ENCODE measurements around the gene CECR2.

Gene CECR2

DNA sequence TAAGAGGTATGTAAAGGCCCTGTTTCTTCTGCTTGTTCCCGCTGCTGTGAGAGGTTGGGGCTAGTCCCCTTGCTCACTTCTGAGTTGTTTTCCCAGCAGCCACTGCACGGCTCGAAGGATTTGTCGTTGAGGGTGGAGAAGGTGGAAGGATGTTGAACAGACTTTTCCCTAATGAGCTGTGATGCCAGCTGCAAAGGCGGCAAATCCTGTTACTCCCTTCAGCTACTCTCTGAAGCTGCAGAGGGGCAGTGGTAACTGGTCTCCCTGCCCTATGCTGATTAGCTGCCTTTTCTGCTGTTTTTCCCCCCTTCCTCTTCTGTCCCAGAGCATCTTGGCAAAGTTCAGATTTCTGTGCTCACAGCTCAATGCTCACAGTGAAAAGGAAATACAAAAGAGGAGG, 103.7 kb downstream of the CECR2 start:
- Histone ChIP-seq H3K4me1 (ENCODE audit: control insufficient read depth in 2 of 2, insufficient read depth in 2 of 2, low read length in 2 of 2) (no peaks in the 10 kb centered on the region), H3K9me3 (ENCODE audit: control insufficient read depth in 2 of 2, low read length in 2 of 2) (no peaks in the 10 kb centered on the region), H3K36me3 (ENCODE audit: control insufficient read depth in 2 of 2, insufficient read depth in 2 of 2, low read length in 2 of 2) (no peaks in the 10 kb centered on the region), H3K27me3 (ENCODE audit: control insufficient read depth in 2 of 2, insufficient read depth in 2 of 2, low read length in 2 of 2) (peaks cover 5 to 7% of the 10 kb centered on the region in 2 donors), H3K9ac (ENCODE audit: low read depth in 1 of 2, low read length in 2 of 2) (no peak overlapping the region), H3K4me3 (ENCODE audit: low read length in 2 of 2) (no peak overlapping the region), H3K27ac (ENCODE audit: low read depth in 2 of 2, low read length in 2 of 2) (no peak overlapping the region)

DNA sequence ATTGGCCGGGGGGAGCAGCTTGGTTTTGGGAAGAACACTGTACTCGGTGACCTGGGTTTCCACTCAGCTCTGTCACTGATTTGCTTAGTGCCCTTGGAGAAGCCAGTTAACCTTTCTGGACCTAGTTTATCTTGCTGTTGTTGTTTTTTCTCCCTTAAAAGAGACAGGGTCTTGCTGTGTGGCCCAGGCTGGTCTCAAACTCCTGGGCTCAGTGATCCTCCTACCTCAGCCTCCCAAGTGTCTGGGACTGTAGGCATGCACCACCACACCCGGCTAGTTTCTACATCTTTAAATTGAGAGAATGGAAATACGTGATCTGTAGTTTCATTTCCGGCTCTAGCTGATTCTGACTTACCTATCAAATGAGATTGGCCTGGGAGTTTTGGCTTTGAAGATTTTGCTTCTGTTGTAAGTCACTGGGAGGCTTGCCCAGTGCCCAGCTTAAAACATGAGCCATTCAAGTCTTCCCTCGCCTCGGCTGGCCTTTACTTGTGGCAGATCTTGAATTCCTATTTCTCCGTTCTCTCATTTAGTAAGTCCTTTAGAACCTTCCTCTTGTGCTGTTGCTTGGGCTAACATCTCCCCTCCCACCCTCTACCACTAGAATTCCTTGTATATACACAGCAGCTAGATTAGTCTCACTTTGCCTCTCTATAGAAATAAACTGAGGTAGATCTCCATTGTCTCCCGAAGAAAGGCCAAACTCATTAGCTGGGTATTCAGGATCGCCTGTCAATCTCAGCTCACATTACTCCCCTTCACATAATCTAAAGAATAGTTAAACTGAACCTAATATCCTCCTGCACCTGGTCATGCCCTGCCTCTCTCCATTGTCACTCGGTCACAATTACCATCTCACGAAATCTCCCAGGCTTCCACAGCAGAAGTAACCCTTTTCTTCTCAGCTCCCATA, 106.3 kb downstream of the CECR2 start:
- H3K4me1 ChIP-seq (ENCODE audit: control insufficient read depth in 2 of 2, insufficient read depth in 2 of 2, low read length in 2 of 2) = no peaks in the 10 kb centered on the region
- no peak overlapping the region for H3K4me3 ChIP-seq (ENCODE audit: low read length in 2 of 2)
- H3K9me3 ChIP-seq (ENCODE audit: control insufficient read depth in 2 of 2, low read length in 2 of 2) = no peaks in the 10 kb centered on the region
- no peak overlapping the region for H3K9ac ChIP-seq (ENCODE audit: low read depth in 1 of 2, low read length in 2 of 2)
- no peak overlapping the region for H3K27ac ChIP-seq (ENCODE audit: low read depth in 2 of 2, low read length in 2 of 2)
- peaks cover 5 to 7% of the 10 kb centered on the region in 2 donors for H3K27me3 ChIP-seq (ENCODE audit: control insufficient read depth in 2 of 2, insufficient read depth in 2 of 2, low read length in 2 of 2)
- no peaks in the 10 kb centered on the region for H3K36me3 ChIP-seq (ENCODE audit: control insufficient read depth in 2 of 2, insufficient read depth in 2 of 2, low read length in 2 of 2)

DNA sequence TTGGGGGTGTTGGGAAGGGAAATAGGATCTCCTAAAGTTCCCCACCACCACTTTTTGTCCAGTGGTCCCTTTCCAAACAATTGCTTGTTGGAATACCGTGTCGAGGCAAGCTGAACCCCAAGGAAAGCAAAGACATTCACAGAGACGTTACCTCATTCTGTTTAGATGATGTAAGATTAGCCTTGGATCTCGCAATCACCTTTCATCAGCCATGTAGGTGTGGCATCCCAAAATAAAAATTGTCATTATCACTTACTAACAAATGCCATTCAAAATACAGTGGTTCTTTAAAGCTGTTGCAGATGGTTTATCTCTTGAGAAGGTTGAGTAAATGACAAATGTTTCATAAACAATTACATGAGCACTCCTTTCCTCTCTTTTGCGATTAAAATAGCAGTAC, 107.6 kb downstream of the CECR2 start:
- H3K4me3 ChIP-seq (ENCODE audit: low read length in 2 of 2) = no peak overlapping the region
- no peaks in the 10 kb centered on the region for H3K9me3 ChIP-seq (ENCODE audit: control insufficient read depth in 2 of 2, low read length in 2 of 2)
- H3K36me3 ChIP-seq (ENCODE audit: control insufficient read depth in 2 of 2, insufficient read depth in 2 of 2, low read length in 2 of 2) = no peaks in the 10 kb centered on the region
- H3K27me3 ChIP-seq (ENCODE audit: control insufficient read depth in 2 of 2, insufficient read depth in 2 of 2, low read length in 2 of 2) = peaks cover 5 to 7% of the 10 kb centered on the region in 2 donors
- no peak overlapping the region for H3K9ac ChIP-seq (ENCODE audit: low read depth in 1 of 2, low read length in 2 of 2)
- H3K4me1 ChIP-seq (ENCODE audit: control insufficient read depth in 2 of 2, insufficient read depth in 2 of 2, low read length in 2 of 2) = no peaks in the 10 kb centered on the region
- no peak overlapping the region for H3K27ac ChIP-seq (ENCODE audit: low read depth in 2 of 2, low read length in 2 of 2)

DNA sequence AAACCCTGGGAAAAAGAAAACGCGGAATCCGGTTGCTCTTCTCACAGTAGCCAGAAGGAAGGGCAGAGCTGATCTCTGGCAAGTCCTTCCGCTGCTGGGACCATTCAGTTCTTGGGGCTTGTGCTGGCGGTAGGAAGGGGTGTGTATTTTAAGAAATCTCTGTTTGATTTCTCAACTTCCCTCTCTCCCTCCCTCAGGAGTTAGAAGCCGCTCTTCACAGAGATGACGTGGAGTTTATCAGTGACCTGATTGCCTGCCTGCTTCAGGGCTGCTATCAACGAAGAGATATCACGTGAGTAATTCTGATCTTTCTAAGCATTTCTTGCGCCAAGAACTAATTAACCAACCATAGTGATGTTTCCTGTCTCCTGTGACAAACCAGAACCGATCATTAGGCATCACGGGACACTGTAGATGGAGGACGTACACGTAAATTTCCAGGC, 108.2 kb downstream of the CECR2 start:
- H3K9me3 ChIP-seq (ENCODE audit: control insufficient read depth in 2 of 2, low read length in 2 of 2) = no peaks in the 10 kb centered on the region
- H3K9ac ChIP-seq (ENCODE audit: low read depth in 1 of 2, low read length in 2 of 2) = no peak overlapping the region
- H3K4me1 ChIP-seq (ENCODE audit: control insufficient read depth in 2 of 2, insufficient read depth in 2 of 2, low read length in 2 of 2) = no peaks in the 10 kb centered on the region
- no peak overlapping the region for H3K27ac ChIP-seq (ENCODE audit: low read depth in 2 of 2, low read length in 2 of 2)
- no peaks in the 10 kb centered on the region for H3K36me3 ChIP-seq (ENCODE audit: control insufficient read depth in 2 of 2, insufficient read depth in 2 of 2, low read length in 2 of 2)
- peaks cover 5 to 7% of the 10 kb centered on the region in 2 donors for H3K27me3 ChIP-seq (ENCODE audit: control insufficient read depth in 2 of 2, insufficient read depth in 2 of 2, low read length in 2 of 2)
- no peak overlapping the region for H3K4me3 ChIP-seq (ENCODE audit: low read length in 2 of 2)

DNA sequence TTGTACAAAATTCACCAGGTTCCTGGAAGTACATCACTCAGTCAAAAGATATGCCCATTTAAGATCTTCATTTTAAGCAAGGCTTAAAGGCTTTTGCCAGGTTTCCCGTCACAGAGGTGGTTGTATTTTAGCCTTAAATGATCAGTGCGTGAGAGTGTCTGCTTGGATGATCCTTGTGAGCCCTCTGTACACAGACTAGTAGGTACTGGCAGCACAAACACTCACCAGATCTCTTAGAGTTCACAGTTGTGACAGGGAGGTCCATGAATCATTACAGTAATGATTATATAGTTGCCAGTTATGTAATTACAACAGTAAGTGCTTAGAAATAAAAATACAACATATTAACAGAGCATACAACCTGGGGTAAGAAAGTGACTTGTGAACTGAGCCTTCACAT, 109.9 kb downstream of the CECR2 start:
- Histone ChIP-seq H3K9me3 (ENCODE audit: control insufficient read depth in 2 of 2, low read length in 2 of 2) (no peaks in the 10 kb centered on the region), H3K27ac (ENCODE audit: low read depth in 2 of 2, low read length in 2 of 2) (no peak overlapping the region), H3K4me1 (ENCODE audit: control insufficient read depth in 2 of 2, insufficient read depth in 2 of 2, low read length in 2 of 2) (no peaks in the 10 kb centered on the region), H3K27me3 (ENCODE audit: control insufficient read depth in 2 of 2, insufficient read depth in 2 of 2, low read length in 2 of 2) (peaks cover 5 to 7% of the 10 kb centered on the region in 2 donors), H3K9ac (ENCODE audit: low read depth in 1 of 2, low read length in 2 of 2) (no peak overlapping the region), H3K36me3 (ENCODE audit: control insufficient read depth in 2 of 2, insufficient read depth in 2 of 2, low read length in 2 of 2) (no peaks in the 10 kb centered on the region), H3K4me3 (ENCODE audit: low read length in 2 of 2) (no peak overlapping the region)

DNA sequence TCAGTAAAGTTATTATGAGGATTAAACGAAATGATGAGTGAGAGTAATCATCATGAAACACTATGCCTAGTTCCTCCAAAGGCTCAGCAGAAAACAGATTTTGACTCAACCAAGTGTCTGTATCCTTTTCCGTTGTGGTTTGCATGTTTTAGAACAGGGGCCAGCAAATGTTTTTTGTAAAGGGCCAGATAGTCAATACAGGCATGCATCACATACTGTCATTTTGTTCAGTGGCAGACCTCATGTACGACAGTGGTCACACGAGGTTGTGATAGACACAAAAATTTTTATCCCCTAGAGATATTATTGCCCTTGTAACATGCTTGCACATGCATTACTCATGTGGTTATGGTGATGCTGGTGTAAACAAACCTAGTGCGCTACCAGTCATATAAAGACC, 112.2 kb downstream of the CECR2 start:
- H3K27ac ChIP-seq (ENCODE audit: low read depth in 2 of 2, low read length in 2 of 2) = no peak overlapping the region
- H3K4me3 ChIP-seq (ENCODE audit: low read length in 2 of 2) = no peak overlapping the region
- H3K4me1 ChIP-seq (ENCODE audit: control insufficient read depth in 2 of 2, insufficient read depth in 2 of 2, low read length in 2 of 2) = no peaks in the 10 kb centered on the region

DNA sequence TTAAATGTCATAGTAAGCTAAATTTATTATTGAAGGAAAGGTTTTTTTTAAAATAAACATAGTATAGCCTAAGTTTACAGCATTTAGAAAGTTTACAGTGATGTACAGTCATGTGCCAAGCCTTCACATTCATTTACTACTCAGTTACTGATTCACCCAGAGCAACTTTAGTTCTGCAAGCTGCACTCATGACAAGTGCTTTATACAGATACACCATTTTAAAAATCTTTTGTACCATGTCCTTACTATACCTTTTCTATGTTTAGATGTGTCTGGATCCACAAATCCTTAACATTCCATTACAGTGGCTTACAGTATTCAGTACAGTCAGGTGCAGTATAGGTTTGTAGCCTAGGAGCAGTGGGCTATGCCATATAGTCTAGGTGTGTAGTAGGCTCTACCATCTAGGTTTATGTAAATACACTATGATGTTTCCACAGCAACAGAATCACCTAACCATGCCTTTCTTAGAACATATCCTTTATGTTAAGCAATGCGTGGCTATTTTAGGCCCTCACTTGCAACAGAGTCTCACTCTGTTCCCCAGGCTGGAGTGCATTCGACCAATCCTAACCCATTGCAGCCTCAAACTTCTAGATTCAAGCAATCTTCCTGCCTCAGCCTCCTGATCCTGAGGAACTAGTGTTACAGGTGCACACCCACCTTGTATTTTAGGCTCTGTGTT, 114.6 kb downstream of the CECR2 start:
- Histone ChIP-seq H3K27me3 (ENCODE audit: control insufficient read depth in 2 of 2, insufficient read depth in 2 of 2, low read length in 2 of 2) (no peaks in the 10 kb centered on the region), H3K9me3 (ENCODE audit: control insufficient read depth in 2 of 2, low read length in 2 of 2) (no peaks in the 10 kb centered on the region), H3K4me3 (ENCODE audit: low read length in 2 of 2) (no peak overlapping the region)

More for the DNA sequence above, 112.2 kb downstream of the CECR2 start:
- no peak overlapping the region for H3K9ac ChIP-seq (ENCODE audit: low read depth in 1 of 2, low read length in 2 of 2)
- peaks cover 0 to 4% of the 10 kb centered on the region in 2 donors for H3K27me3 ChIP-seq (ENCODE audit: control insufficient read depth in 2 of 2, insufficient read depth in 2 of 2, low read length in 2 of 2)
- H3K36me3 ChIP-seq (ENCODE audit: control insufficient read depth in 2 of 2, insufficient read depth in 2 of 2, low read length in 2 of 2) = no peaks in the 10 kb centered on the region
- no peaks in the 10 kb centered on the region for H3K9me3 ChIP-seq (ENCODE audit: control insufficient read depth in 2 of 2, low read length in 2 of 2)

DNA sequence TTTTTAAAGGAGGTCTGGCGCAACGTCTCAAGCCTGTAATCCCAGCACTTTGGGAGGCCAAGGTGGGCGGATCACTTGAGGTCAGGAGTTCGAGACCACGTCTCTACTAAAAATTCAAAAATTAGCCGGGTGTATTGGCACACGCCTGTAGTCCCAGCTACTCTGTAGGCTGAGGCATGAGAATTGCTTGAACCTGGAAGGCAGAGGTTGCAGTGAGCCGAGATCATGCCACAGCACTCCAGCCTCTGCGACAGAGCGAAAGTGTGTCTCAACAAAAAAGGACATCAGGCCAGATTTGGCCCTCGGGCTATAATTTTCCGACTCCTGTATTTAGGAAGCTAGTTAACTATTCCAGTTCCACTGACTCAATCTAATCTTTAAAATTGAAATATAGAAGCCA, 115.3 kb downstream of the CECR2 start:
- Histone ChIP-seq H3K36me3 (ENCODE audit: control insufficient read depth in 2 of 2, insufficient read depth in 2 of 2, low read length in 2 of 2) (no peaks in the 10 kb centered on the region), H3K27ac (ENCODE audit: low read depth in 2 of 2, low read length in 2 of 2) (no peak overlapping the region), H3K4me3 (ENCODE audit: low read length in 2 of 2) (no peak overlapping the region), H3K4me1 (ENCODE audit: control insufficient read depth in 2 of 2, insufficient read depth in 2 of 2, low read length in 2 of 2) (no peaks in the 10 kb centered on the region), H3K9ac (ENCODE audit: low read depth in 1 of 2, low read length in 2 of 2) (no peak overlapping the region), H3K27me3 (ENCODE audit: control insufficient read depth in 2 of 2, insufficient read depth in 2 of 2, low read length in 2 of 2) (no peaks in the 10 kb centered on the region), H3K9me3 (ENCODE audit: control insufficient read depth in 2 of 2, low read length in 2 of 2) (no peaks in the 10 kb centered on the region)

More for the DNA sequence above, 114.6 kb downstream of the CECR2 start:
- Histone ChIP-seq H3K27ac (ENCODE audit: low read depth in 2 of 2, low read length in 2 of 2) (no peak overlapping the region), H3K36me3 (ENCODE audit: control insufficient read depth in 2 of 2, insufficient read depth in 2 of 2, low read length in 2 of 2) (no peaks in the 10 kb centered on the region), H3K4me1 (ENCODE audit: control insufficient read depth in 2 of 2, insufficient read depth in 2 of 2, low read length in 2 of 2) (no peaks in the 10 kb centered on the region), H3K9ac (ENCODE audit: low read depth in 1 of 2, low read length in 2 of 2) (no peak overlapping the region)

DNA sequence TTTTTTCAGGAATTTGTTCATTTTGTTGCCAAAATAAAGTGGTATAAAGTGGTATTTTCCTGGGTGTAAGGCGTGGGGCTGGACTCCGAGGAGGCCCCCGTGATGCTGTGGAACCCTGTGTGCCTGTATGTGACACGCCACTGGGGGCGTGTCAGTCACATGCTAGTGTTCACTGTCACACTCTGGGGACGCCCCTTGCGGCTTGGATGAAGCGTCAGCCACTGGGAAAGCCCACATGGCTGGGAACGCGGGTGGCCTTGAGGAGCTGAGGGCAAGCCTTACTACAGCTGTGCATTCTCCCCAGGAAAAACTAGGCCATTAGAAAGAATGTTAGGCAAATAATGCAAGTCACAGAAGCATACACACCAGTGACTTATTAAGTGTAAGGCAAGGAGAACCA, 117.1 kb downstream of the CECR2 start:
- no peaks in the 10 kb centered on the region for H3K9me3 ChIP-seq (ENCODE audit: control insufficient read depth in 2 of 2, low read length in 2 of 2)
- H3K4me1 ChIP-seq (ENCODE audit: control insufficient read depth in 2 of 2, insufficient read depth in 2 of 2, low read length in 2 of 2) = no peaks in the 10 kb centered on the region
- H3K27me3 ChIP-seq (ENCODE audit: control insufficient read depth in 2 of 2, insufficient read depth in 2 of 2, low read length in 2 of 2) = no peaks in the 10 kb centered on the region
- H3K27ac ChIP-seq (ENCODE audit: low read depth in 2 of 2, low read length in 2 of 2) = no peak overlapping the region
- no peaks in the 10 kb centered on the region for H3K36me3 ChIP-seq (ENCODE audit: control insufficient read depth in 2 of 2, insufficient read depth in 2 of 2, low read length in 2 of 2)
- H3K9ac ChIP-seq (ENCODE audit: low read depth in 1 of 2, low read length in 2 of 2) = no peak overlapping the region
- no peak overlapping the region for H3K4me3 ChIP-seq (ENCODE audit: low read length in 2 of 2)

DNA sequence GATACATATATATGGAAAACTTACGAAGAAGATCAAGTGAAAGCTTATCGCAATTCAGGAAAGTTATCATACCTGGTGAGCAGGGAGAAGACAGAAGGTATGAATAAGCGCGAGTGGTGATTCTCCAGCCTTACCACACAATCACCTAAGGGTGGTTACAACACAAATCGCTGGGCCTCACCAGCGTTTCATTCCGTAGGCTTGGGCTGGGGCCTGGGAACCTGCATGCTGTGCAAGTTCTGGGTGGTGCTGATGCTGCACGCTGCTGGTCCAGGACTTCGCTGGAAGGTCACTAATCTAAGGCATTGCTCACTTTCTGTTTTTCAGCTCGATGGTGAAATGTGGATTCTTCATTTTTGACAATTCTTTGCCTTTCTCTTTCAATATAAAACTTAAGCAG, 117.5 kb downstream of the CECR2 start:
- Histone ChIP-seq H3K27me3 (ENCODE audit: control insufficient read depth in 2 of 2, insufficient read depth in 2 of 2, low read length in 2 of 2) (no peaks in the 10 kb centered on the region), H3K27ac (ENCODE audit: low read depth in 2 of 2, low read length in 2 of 2) (no peak overlapping the region), H3K4me3 (ENCODE audit: low read length in 2 of 2) (no peak overlapping the region), H3K36me3 (ENCODE audit: control insufficient read depth in 2 of 2, insufficient read depth in 2 of 2, low read length in 2 of 2) (no peaks in the 10 kb centered on the region), H3K9ac (ENCODE audit: low read depth in 1 of 2, low read length in 2 of 2) (no peak overlapping the region), H3K9me3 (ENCODE audit: control insufficient read depth in 2 of 2, low read length in 2 of 2) (no peaks in the 10 kb centered on the region), H3K4me1 (ENCODE audit: control insufficient read depth in 2 of 2, insufficient read depth in 2 of 2, low read length in 2 of 2) (no peaks in the 10 kb centered on the region)
